Lower leg skin (tissue), 4 donors: ENCODE data around the gene PDZD7. TPM values are rescaled to one million over a fixed set of nuclear protein-coding genes. Genes with fewer than 3 reads are reported as not detected.

Experiments
- DNase-seq, 2 donors: peaks; one replicate each; pipeline ENCODE4 v3.0.0-alpha.2; 2019; ENCODE audit warnings: low spot score in 2 of 2
- H3K4me3 ChIP-seq: fragments of 200-600 bp; sonication (generic); 2 replicates; pipeline ENCODE4 v1.5.1; 2017; ENCODE audit warnings: mild to moderate bottlenecking, low read depth; ENCODE audit not compliant: poor library complexity, severe bottlenecking
- CTCF ChIP-seq, 3 donors: fragments of 450-650 bp; IDR thresholded peaks; one replicate each; pipeline ENCODE4 v1.5.1; 2016; ENCODE audit warnings: antibody characterized with exemption in 3 of 3, mild to moderate bottlenecking in 3 of 3, moderate library complexity in 2 of 3
- POLR2A ChIP-seq, 2 donors: fragments of 450-650 bp; IDR thresholded peaks; one replicate each; pipeline ENCODE4 v1.6.1; 2016 to 2017; ENCODE audit warnings: antibody characterized with exemption in 2 of 2, mild to moderate bottlenecking in 1 of 2, moderate library complexity in 1 of 2
- WGBS, 2 donors: methylation state at CpG; one replicate each; pipeline ENCODE4 v1.1.5; 2018; 5-methylcytosine and 5-hydroxymethylcytosine counted together
- intact Hi-C: fragments of 100-400 bp; cut with DNase I; formaldehyde crosslinking; loops from one replicate; pipeline ENCODE4 v1.15.0; 2023; ENCODE audit warnings: low total_unique reads
- total RNA-seq, 4 donors: library from RNA; depleted of rRNA; stranded (reverse); fragments of >200 nt; gene quantifications; one replicate each; pipeline ENCODE4 v1.1.0, GENCODE V29; 2016

Gene PDZD7
- total RNA-seq, 4 donors from 2014 or later, result 1.5 to 9.0 (median 3.5) TPM

GRCh38 chr10:101033276-101033675 lies 2.3 kb upstream of the PDZD7 start:
- no peak for DNase-seq
- intact Hi-C loops, result no loop called here
- 49 to 55% methylated on average over 3 of the region's 3 CpGs for WGBS, 2 donors
- H3K4me3 ChIP-seq, result no peak overlapping the region
- TF ChIP-seq CTCF (IDR thresholded peaks at IDR 0.05), result no peak
- no peak for TF ChIP-seq POLR2A (IDR thresholded peaks at IDR 0.05)

DNA sequence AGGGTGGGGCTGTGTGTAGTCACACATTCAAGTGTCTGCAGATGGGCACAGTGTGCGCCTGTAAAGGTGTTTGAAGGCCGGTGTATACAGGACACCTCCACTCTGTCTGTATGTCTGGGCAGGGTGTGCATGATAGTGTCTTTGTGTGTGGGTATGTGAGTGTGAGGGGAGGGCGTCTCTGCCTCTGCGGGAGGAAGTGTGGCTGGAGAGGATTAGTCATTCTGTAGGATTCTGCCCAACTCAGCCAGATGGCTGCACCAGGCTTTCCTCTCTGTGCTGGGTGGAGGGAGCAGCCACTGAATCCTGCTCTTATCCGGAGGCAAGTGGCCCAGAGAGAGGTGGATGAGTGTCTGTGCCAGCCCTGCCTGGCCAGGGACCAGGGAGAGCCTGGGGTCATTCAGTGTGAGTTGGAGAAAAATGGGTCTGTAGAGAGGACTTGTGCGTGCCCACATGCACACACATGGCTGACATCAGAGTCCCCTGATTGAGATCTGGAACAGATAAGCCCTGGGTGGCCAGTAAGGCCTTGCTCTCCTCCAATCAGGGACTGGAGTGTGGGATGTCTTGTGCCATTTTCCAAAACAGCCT lies 1.8 kb upstream of the PDZD7 start:
- TF ChIP-seq CTCF (IDR thresholded peaks at IDR 0.05) (no peak), POLR2A (IDR thresholded peaks at IDR 0.05) (no peak)
- intact Hi-C loops, result no loop called here
- 2 to 3% methylated on average over 6 of the region's 6 CpGs for WGBS, 2 donors
- H3K4me3 ChIP-seq, result peak overlapping the region; percentile 81
- peak; percentile 74 to 94 for DNase-seq

DNA sequence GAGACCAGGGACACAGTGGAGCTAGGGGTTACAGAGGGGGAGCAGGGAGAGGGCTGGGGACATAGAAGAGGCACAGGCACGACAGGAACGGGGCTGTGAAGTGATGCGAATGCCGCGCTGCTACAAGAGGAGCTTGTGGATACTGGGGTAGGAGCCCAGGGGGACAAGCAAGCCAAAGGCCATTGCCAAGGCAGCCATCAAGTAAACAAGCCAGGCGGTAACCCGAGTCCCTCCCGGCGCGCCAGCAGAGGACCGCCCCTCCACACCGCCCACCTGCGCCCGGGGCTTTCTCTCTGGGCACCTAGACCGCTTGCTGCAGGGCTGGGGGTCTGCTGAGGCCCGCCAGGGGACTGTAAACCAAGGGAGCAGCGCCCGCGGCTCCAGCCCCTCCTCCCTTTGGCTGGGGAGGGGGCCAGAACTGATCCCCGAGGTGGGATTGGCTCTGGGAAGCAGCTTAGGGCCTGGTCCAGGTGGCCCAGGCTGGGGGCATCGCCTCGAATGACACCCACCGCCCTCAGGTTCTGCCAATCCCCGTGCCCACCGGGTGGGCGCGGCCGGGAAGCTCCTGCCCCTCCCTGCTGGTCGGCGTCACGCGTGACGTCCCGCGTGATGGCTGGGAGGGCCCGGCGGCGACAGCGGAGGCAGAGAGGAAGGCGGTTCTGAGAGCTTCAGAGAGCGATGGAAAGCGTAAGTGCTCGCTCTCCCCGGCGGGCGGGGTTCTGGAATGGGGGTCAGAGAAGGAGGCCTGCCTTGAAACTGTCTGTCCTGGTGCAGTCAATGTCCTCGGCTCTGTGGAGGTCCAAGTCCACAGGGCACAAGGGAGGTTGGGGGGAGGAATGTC lies 1.1 kb upstream of the PDZD7 start:
- H3K4me3 ChIP-seq, result peak overlapping the region; percentile 81
- peak; percentile 86 to 97 for DNase-seq
- intact Hi-C loops, result no loop called here
- peak in 1 of 2 donors; percentile 1 for TF ChIP-seq POLR2A (IDR thresholded peaks at IDR 0.05)
- no peak for TF ChIP-seq CTCF (IDR thresholded peaks at IDR 0.05)
- WGBS, 2 donors, result 0% methylated on average over 40 to 42 of the region's 47 CpGs

DNA sequence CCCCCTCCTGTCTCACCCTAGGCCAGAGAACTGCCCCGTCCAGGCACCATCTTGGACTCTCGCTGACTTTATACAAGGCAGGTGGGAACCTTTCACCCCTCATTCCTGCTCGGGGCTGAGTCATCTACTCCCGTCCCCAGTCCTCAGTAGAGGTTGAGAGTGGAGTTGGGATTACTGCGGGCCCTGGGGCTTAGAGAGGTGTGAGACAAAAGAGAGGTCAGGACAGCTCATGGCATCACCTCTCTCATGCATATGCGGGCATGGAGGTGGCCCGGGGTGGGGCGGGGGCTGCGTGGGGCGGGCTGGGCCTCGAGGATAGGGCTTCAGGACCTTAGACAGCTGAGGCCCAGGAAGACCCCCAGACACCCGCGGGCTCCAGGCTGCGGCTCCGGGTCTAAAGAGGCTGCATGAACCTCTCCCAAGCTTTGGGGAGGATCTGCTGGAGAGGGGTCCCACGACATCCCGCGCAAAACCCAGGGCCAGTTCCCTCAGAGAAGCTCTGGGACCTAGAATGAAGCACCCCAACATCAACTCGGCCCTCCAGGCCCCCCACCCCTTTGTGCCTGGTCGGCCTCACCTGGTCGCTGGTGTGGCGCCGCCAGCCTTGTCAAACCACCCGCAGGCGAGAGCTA lies 317 bp downstream of the PDZD7 start:
- TF ChIP-seq CTCF (IDR thresholded peaks at IDR 0.05), result no peak
- no peak for TF ChIP-seq POLR2A (IDR thresholded peaks at IDR 0.05)
- intact Hi-C loops, result no loop called here
- no peak overlapping the region for H3K4me3 ChIP-seq
- 9 to 15% methylated on average over 10 to 18 of the region's 25 CpGs for WGBS, 2 donors
- DNase-seq, result peak in 1 of 2 donors; percentile 86

GRCh38 chr10:101029520-101030295 lies 1.2 kb downstream of the PDZD7 start:
- DNase-seq, result no peak
- TF ChIP-seq CTCF (IDR thresholded peaks at IDR 0.05), result no peak
- TF ChIP-seq POLR2A (IDR thresholded peaks at IDR 0.05), result no peak
- WGBS, 2 donors, result 68 to 71% methylated on average over 21 to 27 of the region's 27 CpGs
- intact Hi-C loops, result no loop called here
- no peak overlapping the region for H3K4me3 ChIP-seq
